Fibroblast of lung (primary cell): ENCODE measurements around the gene ZC3H12D.

Experiments used
- CTCF ChIP-seq, 2 donors: IDR thresholded peaks in 1 of 2; conservative IDR thresholded peaks in 1 of 2; 1 replicate in 1 of 2; 2 replicates in 1 of 2; pipeline ENCODE4 v1.5.1; 2011 to 2012; ENCODE audit warnings: low read length in 2 of 2, control low read depth in 1 of 2, inconsistent platforms in 1 of 2, low read depth in 1 of 2, mild to moderate bottlenecking in 1 of 2
- EZH2 ChIP-seq: IDR thresholded peaks from 2 replicates; pipeline ENCODE4 v1.5.1; 2012; ENCODE audit warnings: low read length, control low read depth, mild to moderate bottlenecking; ENCODE audit errors: missing control alignments

- TF ChIP-seq CTCF (conservative IDR thresholded peaks at IDR 0.05 in 1 of 2, IDR thresholded peaks at IDR 0.05 in 1 of 2; ENCODE audit: low read depth in 1 of 2, low read length in 2 of 2) (no peak), EZH2 (no peak)
Measured at GRCh38 chr6:149501201-149501600, 16.4 kb upstream of the ZC3H12D start.
